Stimulated activated CD4-positive, alpha-beta T cell treated with anti-CD3 and anti-CD28 coated beads, Interleukin-12 subunit alpha, Interleukin-12 subunit beta, amount 100 ng/mL, for 4 hours (primary cell): ENCODE data around the gene MAG.

Experiments used
- DNase-seq: peaks from one replicate; pipeline ENCODE4 v3.0.0-alpha.2; 2020

The MAG gene

DNA sequence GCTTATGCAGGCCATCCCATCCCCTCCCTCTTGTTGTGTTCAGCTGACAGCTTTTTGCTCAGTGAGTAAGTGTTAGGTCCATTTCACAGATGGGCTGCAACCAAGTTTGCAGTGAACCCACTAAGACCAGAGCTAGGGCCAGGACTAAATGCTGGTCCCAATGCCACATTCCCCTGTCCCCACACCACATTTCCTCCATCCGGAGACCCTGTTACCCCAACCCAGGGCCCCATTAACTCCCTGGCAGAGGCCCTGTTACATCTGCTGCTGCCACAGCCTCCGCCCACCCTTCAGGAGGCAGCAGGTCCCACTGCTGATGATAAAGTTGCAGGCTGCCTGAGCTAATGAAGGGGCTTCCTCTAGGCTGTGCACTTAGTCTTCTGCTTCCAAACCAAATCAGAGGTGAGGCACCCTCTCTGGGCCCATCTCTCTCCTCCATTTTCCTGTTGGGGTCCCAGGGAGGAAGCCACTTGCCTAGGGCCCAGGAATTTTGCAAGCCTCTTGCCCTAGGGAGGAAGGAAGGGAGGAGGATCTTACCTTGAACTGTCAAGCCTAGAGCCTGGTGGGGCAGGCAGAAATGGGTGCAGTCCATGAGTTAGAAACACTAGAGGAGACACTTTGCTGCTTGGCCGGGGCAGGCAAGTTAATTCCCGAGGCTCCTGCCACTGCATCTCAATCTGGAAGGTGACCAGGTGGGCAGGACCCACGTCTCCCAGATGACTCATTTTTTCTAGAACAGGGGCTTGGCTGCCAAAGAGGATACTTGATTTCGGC lies 26.6 kb upstream of the MAG start:
- no peak for DNase-seq

DNA sequence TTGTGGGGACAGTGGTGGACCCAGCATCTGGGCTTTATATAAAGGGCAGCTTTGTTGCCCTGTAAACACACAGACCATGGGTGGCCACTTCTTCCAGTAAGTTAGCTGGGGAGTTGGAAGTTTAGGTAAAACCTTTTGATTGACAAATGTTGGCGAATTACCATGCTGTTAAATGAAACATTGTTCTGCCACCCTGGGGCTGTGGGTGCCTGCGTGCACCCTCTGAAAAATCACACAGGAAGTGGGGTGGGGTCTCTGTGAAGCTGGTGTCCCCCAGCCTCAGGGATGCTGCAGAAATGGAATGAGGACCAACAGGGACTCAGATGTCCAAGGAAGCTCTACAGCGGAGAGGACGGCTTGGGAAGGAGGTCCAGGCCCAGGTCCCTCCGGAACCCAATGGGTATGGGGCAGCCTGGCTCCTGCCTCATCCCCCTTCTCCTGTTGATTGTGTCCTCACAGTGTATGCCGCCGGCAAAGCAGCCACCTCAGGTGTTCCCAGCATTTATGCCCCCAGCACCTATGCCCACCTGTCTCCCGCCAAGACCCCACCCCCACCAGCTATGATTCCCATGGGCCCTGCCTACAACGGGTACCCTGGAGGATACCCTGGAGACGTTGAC lies 26.0 kb upstream of the MAG start:
- no peak for DNase-seq

DNA sequence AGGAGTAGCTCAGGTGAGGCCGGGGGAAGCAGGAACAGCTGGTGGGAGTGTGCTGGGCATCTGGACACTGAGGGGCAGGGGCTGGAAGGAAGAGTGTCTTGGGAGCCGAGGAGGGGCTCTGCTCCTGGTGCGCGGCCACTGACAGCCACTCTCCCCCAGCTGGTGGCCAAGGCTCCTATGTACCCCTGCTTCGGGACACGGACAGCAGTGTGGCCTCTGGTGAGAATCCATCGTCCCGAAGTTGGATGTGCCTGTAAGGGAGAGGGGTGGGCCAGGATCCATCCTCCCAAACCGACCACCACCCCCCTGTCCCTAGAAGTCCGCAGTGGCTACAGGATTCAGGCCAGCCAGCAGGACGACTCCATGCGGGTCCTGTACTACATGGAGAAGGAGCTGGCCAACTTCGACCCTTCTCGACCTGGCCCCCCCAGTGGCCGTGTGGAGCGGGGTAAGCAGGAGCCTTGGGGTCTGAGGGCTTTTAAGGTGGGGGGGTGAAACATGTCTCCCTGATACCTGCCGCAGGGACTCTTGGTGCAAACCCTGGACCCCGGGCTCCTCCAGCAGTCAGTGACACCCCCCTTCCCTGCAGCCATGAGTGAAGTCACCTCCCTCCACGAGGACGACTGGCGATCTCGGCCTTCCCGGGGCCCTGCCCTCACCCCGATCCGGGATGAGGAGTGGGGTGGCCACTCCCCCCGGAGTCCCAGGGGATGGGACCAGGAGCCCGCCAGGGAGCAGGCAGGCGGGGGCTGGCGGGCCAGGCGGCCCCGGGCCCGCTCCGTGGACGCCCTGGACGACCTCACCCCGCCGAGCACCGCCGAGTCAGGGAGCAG lies 25.2 kb upstream of the MAG start:
- no peak for DNase-seq

DNA sequence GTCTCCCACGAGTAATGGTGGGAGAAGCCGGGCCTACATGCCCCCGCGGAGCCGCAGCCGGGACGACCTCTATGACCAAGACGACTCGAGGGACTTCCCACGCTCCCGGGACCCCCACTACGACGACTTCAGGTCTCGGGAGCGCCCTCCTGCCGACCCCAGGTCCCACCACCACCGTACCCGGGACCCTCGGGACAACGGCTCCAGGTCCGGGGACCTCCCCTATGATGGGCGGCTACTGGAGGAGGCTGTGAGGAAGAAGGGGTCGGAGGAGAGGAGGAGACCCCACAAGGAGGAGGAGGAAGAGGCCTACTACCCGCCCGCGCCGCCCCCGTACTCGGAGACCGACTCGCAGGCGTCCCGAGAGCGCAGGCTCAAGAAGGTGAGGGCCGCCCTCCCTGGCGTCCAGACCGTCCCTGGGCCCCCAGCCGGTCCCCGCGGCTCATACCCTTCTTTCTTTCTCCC lies 24.6 kb upstream of the MAG start:
- DNase-seq = peak; percentile 56

DNA sequence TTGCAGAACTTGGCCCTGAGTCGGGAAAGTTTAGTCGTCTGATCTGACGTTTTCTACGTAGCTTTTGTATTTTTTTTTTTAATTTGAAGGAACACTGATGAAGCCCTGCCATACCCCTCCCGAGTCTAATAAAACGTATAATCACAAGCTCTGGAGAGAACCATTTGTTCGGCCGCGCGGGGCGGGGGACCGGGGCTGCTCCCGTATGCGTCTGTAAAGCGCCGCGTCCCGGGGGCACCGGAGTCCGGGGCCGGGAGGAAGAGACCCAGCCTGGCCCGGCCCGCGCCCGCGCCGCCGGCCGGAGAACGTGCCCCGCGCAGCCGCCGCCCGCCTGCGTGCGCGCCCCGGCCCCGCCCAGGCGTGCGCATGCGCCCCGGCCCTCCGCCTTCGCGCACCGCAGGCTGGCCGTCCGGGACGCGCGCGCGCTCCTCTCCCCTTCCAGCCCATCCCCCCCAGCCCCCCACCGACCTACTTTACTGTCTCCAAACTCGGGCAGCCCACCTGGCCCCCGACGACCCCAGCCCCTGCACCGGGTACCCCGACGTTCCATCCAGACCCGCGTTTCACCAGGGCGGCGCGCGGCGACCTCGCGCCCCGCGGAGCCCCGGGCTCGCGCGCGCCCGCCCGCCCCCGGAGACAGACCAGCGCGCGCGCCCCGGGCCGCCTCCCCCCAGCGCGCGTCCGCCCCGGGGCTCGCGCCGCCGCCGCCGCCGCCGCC lies 24.0 kb upstream of the MAG start:
- DNase-seq = peak; percentile 74

DNA sequence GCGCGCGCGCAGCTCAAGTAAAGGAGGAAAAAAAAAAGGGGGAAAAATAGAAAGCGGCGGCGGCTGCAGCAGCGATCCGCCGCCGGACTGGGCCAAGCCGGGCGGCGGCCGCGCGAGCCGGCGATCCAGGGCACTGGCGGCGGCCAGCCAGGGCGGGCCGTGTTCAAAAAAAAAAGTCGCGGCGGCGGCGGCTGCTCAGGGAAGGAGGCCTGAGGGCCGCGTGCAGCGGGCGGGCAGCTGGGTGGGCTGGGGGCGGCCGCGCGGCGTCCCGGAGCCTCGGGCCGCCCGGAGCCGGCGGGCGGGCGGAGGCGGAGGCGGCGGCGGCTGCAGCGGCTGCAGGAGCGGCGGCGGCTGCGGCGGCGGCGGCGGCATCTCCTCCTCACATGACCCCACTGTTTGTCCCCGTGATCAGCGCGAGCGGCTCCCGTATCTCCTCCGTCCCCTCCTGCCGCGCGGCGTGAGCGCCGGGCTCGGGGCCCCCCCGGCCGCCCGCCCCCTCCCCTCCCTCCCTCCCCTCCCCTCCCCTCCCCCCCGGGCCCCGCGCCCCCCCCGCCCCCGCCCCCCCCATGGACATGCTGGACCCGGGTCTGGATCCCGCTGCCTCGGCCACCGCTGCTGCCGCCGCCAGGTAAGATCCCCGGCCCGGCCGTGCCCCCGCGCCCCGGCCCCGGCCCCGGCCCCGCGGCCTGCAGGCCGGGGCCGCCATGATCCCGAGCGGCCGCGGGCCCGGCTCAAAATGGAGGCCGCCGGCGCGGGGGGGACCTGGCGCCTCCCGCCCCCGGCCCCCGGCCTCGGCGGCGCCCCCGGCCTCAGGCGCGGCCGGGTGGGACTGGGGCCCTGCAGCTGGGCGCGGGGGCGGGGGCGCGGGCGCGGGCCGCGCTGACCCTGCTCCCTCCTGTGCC lies 23.2 kb upstream of the MAG start, which contains the start of gene USF2:
Gene USF2 (plus strand): TSS at position 427 of the 902 bp plus-strand sequence. CDS start 140 bp downstream, at position 567.
- DNase-seq = peak; percentile 53

DNA sequence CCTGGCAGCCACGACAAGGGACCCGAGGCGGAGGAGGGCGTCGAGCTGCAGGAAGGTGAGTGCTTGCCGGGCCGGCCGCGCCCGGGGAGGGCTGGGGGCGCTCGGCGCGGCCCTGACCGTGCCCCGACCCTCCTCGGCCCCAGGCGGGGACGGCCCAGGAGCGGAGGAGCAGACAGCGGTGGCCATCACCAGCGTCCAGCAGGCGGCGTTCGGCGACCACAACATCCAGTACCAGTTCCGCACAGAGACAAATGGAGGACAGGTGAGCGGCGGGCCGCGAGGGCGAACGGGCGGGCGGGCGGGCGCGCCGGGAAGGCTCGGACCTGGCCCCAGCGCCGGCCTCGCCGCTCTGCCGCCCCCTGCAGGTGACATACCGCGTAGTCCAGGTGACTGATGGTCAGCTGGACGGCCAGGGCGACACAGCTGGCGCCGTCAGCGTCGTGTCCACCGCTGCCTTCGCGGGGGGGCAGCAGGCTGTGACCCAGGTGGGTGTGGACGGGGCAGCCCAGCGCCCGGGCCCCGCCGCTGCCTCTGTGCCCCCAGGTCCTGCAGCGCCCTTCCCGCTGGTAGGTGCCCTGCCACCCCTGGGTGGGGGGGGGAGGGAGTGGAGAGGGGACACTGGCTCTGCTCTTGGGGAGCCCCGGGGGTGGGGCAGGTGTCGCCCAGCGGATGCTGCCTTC lies 22.4 kb upstream of the MAG start:
- peak; percentile 72 for DNase-seq

DNA sequence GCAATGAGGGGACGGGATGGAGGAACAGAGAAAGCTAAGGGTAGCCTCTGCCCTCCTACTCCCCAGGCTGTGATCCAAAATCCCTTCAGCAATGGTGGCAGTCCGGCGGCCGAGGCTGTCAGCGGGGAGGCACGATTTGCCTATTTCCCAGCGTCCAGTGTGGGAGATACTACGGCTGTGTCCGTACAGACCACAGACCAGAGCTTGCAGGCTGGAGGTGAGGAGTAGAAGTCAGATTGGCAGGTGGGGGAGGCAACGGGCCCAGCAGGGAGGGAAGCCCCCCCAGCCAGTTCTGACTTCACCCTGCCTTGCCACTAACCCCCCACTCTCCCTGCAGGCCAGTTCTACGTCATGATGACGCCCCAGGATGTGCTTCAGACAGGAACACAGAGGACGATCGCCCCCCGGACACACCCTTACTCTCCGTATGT lies 21.6 kb upstream of the MAG start:
- DNase-seq = no peak

DNA sequence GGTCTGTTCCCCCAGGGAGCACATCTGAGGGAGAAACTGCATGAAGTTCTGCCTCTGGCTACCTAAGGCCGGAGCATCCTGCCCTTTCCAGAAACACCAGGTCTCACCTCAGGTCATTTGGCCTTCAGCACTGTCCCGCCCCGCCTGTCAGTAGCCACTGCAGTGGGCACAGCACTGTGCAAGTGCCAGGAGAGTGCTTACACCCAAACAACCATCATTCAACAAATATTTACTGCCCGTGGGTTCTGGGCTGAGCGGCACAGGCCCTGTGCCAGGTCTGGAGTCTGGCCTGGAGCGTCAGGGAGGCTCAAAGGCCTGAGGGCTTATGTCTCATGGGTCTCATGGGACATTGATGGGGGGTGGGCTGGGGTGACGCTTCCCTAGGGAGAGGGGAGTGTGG lies 20.4 kb upstream of the MAG start:
- no peak for DNase-seq

DNA sequence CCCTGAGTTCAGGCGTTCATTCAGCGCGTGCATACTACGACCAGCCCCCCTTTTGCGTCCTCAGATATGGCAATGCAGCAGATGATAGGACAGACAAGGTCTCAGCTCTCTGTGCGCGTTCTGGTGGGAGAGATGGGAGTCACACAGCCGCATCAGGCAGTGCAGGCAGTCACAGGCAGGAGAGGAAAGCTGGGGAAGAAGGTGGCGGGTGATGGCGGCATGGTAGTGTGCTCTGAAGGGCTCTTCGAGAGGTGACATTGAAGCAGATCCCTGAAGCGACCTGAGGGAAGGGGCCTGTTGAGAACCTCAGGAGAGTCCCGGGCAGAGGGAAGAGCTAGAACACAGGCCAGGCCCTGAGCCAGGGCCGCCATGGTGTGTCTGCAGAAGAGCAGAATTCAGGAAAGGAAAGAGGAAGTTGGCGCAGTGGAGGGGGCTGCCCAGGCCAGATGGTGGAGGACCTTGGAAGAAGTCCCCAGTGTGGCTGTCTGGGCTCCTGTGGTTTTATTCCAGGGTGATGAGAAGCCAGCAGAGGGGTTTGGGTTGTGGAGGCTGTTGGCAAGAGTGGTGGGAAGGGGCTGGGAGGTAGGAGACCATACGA lies 19.7 kb upstream of the MAG start:
- no peak for DNase-seq

DNA sequence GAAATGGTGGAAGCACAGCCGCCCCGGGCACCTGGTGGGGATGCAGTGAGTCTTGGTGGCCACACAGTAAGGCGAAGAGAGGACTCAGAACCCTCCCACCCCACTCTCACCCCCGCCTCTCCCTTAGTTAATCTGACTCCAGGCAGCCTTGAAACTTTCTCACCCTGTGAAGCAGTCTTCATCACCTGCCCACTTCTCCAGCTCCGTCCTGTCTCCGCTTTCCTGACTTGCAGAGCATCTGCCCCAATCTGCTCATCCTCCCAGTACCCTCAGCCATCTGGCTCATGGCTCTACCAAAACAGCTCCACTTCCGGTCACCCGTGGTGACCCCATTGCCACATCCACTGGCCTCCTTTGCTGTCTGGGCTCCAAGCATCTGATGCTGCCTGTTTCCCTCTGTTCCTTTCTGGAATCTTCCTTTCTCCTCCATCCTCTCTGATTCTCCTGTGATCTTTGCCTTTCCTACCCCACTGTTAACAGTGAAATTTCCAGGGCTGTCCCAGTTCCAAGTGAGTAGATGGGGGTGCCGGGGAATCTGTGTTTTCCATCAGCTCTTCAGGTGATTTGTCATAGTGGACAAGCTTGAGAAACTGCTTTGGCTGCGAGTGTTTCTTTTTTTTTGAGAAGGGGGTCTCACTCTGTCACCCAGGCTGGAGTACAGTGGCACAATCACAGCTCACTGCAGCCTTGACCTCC lies 18.9 kb upstream of the MAG start:
- DNase-seq = no peak

DNA sequence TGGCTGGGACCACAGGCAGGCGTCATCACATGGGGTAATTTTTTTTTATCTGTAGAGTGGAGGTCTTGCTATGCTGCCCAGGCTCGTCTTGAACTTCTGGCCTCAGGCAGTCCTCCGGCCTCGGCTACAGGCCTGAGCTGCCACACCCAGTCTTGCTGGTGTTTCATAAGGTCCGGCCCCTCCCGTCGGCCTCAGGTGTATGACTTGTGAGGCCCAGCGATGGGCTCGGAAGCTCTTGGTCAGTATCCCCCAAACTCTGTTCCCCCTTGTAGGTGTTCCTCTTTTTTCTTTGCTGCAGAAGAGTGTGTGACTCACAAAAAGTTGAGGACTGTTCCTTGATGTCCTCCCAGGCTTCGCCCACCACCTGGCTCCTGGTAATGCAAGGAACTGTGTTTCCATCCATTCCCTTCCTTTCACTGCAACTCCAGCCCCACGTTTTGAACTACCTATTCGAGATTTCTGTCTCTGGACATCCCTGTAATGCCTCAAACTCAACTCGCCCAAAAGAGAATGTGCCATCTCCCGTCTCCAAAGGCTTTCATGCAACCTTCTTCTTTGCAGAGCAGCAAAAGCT lies 18.2 kb upstream of the MAG start:
- no peak for DNase-seq

DNA sequence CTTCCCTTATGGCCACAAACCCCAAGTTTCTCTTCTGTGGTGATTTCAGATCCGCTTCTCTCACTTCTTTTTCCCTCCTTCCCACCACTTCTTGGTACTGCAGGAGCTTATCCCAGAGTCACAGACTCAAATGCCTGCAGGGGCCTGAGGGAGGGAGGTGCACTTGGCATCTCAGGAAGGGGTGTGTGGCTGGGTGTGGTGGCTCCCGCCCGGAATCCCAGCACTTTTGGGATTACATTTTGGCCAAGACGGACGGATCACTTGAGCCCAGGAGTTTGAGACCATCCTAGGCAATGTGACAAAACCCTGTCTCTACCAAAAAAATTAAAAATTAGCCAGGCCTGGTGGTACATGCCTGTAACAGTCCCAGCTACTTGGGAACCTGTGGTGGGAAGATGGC lies 17.6 kb upstream of the MAG start:
- no peak for DNase-seq

DNA sequence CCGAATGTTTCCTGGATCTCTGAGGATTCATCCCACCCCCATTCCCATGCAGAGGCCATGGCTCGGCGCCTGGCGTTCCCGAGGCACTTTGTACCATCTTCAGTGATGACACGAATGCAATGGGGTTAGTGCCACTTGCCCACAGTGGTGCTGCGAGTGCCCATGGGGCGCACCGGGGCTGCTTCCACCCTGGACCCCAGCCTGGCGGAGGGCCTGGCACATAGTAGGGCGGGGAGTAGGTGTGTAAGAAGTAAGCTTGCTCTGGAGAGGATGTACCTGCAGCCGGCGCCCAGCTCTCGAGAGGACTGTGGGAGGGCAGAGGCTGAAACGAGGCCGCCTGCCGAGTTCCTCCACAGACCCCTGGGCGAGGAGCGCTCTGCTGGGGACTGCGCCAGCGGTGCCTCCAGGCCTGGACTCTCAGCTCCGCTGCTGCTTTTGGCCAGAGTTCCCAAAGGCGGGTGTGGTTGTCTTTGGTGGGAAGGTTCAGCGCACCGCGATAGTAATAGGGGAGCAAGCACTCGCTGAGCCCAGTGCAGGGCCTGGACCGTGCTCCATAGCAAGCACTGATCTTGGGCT lies 15.2 kb upstream of the MAG start:
- DNase-seq = no peak

DNA sequence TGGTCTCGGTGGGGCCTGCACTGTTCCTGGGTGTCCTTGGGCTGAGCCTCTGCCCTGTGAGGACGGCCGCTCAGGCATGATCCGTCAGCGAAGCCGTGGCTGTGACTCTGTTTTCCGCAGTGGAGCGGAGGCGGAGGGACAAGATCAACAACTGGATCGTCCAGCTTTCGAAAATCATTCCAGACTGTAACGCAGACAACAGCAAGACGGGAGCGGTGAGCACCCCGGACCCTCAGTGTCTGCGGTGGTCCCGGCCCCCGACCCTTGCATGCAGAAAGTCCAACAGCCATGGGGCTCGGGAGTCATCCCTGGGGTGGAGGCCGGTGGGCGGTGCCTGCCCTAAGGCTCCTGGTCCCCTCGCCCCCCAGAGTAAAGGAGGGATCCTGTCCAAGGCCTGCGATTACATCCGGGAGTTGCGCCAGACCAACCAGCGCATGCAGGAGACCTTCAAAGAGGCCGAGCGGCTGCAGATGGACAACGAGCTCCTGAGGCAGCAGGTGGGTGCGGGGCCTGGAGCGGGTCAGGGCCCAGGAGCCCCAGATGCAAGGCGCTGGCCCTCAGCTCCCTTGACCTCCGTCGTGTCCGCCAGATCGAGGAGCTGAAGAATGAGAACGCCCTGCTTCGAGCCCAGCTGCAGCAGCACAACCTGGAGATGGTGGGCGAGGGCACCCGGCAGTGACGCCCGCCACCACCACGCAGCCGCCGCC lies 13.2 kb upstream of the MAG start:
- DNase-seq = no peak

DNA sequence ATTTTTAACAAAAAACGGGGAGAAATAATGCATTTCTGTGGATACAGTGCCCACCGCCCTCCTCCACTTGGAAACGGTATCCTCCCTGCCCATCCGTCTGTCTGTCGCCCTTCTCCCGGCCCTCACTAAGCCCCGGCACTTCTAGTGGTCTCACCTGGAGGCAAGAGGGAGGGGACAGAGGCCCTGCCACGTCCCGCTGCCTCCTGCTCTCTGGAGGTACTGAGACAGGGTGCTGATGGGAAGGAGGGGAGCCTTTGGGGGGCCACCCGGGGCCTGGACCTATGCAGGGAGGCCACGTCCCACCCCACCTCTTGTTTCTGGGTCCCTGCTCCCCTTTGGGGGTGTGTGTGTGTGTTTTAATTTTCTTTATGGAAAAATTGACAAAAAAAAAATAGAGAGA lies 12.6 kb upstream of the MAG start:
- DNase-seq = no peak

DNA sequence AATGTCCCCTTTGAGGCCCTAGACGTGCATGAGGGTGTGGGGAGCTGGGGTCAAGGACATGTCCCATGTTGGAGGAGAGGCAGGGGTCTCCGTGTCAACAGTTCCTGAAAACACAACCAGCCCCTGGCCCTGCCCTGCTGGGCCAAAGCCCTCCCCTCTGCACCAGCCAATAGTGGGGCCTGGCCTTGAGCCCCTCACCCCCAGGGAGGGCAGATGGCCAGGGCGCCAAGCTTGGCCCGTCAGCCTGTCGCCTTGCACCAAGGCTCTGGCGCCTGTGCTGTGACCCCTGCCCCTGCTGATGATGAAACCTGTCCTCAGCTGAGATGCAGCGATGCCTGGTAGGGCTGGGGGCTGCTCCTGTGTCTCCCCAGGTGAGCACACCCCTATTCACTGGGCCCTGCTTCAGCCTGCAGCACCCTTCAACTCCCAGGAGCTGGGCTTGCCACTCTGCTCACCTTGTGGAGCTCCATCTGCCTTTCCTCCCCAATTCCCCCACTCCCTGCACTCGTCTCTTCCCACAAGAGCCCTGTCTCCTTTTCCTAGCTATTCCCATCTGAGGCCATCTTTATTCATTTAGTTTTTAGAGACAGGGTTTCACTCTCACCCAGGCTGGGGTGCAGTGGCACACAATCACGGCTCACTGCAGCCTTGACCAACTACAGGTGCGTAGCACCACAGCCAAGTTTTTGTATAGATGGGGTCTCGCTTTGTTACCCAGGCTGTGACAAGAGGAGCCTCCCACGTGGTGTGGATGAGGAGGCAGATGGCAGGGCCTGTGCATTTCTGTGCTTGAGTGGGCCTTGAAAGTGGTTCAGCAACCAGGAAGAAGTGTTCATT lies 11.8 kb upstream of the MAG start:
- DNase-seq = no peak

DNA sequence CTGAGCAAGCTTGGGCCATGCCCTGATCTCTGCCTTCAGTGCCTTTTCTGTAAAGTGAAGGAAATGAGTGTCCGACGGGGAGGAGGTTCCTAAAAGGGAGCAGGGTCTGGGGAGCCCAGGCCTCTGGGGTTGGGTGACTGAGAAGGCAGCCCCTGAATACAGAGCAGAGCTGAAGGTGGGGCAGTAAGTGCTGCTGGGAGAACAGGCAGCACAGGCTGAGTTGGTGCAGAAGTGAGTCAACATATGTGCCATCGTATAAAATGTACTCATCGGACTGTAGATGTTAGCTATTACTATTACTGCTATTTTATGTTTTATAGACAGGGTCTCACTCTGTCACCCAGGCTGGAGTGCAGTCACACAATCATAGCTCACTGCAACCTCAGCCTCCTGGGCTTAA lies 10.7 kb upstream of the MAG start:
- DNase-seq = no peak
